Activated naive CD4-positive, alpha-beta T cell treated with anti-CD3 and anti-CD28 coated beads, Interleukin-2, amount 50 U/mL, for 72 hours (primary cell): ENCODE measurements around the gene PLCB1. TPM values are rescaled to one million over a fixed set of nuclear protein-coding genes. Genes with fewer than 3 reads are reported as not detected.
A peak's percentile ranks its signal among the peaks of the same experiment; 100 is the strongest.
"Not testable (repeated sequence)": the region's sequence is repeated elsewhere in the genome, so short reads cannot be mapped to it uniquely, and the experiment has no call there.

Experiments used
- ATAC-seq, 2 donors: fragments of 150-1000 bp; cut with Tn5 transposase; 2 replicates each; pipeline ENCODE4 v1.10.0; 2021; ENCODE audit warnings: mild to moderate bottlenecking in 2 of 2, moderate library complexity in 2 of 2
- DNase-seq, 2 donors: peaks; one replicate each; pipeline ENCODE4 v3.0.0; 2021 to 2022; ENCODE audit warnings: low spot score in 2 of 2
- H3K27ac Mint-ChIP-seq, 2 donors: one replicate each; pipeline ENCODE4 v1.8.0; 2022; ENCODE audit warnings: mild to moderate bottlenecking in 2 of 2, mixed read lengths in 2 of 2
- H3K36me3 Mint-ChIP-seq, 2 donors: one replicate each; pipeline ENCODE4 v1.8.0; 2022; ENCODE audit warnings: mixed read lengths in 2 of 2
- H3K9me3 Mint-ChIP-seq, 2 donors: one replicate each; pipeline ENCODE4 v1.8.0; 2022; ENCODE audit warnings: mixed read lengths in 2 of 2
- total RNA-seq, 2 donors: library from RNA; stranded (reverse); gene quantifications; one replicate each; pipeline ENCODE4 v1.2.3, GENCODE V29; 2022

Gene PLCB1
- total RNA-seq, 2 donors from 2014 or later = 0.56 to 2.1 TPM

DNA sequence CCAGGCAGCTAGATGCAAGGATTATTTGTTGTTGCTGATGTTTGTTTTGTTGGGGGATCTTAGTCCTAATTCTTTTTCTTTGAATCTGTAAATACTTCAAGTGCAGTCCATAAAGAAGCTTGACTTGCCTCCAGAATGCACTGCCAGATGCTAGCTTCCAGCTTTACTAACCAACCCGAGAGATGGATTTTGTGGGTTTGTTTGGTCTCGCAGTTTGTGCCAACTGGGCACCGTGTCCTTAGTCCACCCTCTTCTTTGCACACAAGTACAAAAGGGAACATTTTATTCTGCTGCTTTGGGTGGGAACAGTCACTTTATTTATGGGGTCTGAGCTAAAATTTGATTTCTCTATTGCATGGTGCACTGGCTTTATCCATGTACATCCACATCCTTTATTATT is 212.0 kb downstream of the PLCB1 start:
- no peak for DNase-seq
- Mint-ChIP-seq H3K36me3 (no peaks in the 10 kb centered on the region), H3K9me3 (no peaks in the 10 kb centered on the region), H3K27ac (no peak overlapping the region)
- no peak for ATAC-seq

DNA sequence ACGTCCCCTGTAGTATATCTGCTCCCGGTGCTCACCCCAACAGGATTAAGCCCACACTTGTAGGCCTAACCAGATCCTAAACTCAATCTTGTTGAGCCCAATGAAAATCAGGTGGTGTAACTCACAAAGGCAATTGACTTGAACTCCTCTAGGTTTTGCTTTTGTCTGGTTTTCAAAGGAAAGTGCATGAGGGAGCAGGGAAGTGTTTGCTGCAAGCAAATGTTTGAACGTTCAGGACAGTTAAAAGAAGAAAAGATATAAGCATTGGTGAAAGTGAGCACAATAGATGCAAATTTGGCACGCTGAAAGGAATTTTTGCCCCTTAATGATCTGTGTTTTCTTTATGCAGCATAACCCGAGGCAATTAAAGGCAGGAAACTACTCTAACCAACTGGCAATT is 212.6 kb downstream of the PLCB1 start:
- no peak overlapping the region for H3K27ac Mint-ChIP-seq
- ATAC-seq = no peak
- no peak for DNase-seq
- H3K36me3 Mint-ChIP-seq = no peaks in the 10 kb centered on the region
- no peaks in the 10 kb centered on the region for H3K9me3 Mint-ChIP-seq

DNA sequence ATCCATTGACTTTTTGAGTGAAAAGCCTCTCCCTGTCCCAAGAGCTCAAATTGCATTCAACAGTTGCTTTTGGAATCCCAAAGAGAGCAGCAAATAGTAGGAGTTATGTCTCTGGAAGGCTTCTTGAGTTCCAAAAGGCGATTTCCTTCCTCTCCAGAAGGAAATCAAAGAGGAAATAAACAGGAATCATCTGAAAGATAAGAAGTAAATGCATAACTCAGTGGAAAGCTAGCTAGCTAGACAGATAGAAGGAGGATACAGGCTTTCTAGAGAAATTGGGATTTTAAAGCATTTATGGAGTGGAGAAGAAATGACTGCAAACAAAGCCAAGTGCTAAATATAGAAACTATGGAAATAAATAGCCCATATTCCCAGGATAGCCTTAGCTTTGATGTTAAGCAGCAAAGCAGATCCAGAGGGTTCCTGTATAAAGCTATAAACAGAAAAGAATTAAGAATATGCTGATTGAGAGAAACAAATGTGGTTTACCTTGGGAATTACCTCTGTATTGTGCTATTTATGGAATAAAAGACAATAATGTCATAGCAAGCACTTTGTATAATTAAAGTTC is 214.7 kb downstream of the PLCB1 start:
- no peaks in the 10 kb centered on the region for H3K9me3 Mint-ChIP-seq
- H3K36me3 Mint-ChIP-seq = no peaks in the 10 kb centered on the region
- DNase-seq (no peak), ATAC-seq (no peak)
- H3K27ac Mint-ChIP-seq = no peak overlapping the region

DNA sequence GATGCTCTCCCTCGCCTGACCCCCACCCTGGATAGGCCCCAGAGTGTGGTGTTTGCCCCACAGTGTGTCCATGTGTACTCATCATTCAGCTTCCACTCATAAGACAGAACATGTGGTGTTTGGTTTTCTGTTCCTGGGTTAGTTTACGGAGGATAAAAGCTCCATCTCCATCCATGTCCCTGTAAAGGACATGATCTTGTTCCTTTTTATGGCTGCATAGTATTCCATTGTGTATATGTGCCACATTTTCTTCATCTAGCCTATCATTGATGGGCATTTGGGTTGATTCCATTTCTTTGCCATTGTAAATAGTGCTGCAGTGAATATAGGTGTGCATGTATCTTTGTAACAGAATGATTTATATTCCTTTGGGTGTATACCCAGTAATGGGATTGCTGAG is 218.2 kb downstream of the PLCB1 start:
- not testable (repeated sequence) for ATAC-seq, DNase-seq, H3K9me3 Mint-ChIP-seq, H3K27ac Mint-ChIP-seq, H3K36me3 Mint-ChIP-seq

DNA sequence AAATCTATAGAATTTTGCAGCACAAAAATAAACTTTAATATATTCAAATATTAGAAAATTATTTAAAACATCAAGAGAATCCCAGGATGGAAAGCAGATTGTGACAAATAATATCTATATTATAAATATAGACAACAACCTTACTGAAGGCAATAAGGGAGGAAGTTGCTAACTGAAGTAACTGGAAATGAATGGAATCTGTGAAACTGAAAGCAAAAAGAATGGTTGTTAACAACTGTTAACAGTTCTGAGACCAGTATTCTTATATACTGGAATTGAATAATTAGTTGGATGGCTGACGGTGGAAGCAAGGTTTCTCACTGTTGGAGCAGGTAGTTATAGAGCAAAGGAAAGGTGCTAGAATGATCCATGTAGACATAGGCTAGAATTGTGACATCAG is 220.4 kb downstream of the PLCB1 start:
- DNase-seq (no peak), ATAC-seq (no peak)
- Mint-ChIP-seq H3K27ac (no peak overlapping the region), H3K36me3 (no peaks in the 10 kb centered on the region), H3K9me3 (no peaks in the 10 kb centered on the region)

DNA sequence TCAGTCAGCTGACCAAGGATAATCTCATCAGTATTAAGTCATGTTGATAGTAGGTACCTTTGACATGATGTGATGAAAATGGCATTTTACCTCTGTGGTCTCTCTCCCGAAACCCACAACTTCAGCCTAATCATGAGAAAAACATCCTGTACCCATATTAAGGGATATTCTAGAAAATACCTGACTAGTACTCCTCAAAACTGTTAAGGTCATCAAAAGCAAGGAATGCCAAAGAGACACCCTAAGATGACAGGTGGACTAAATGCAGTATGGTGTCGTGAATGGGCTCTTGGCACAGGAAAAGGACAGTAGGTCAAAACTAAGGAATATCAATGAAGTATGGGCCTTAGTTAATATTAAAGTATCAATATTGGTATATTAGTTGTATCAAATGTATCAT is 221.4 kb downstream of the PLCB1 start:
- Mint-ChIP-seq H3K27ac (no peak overlapping the region), H3K36me3 (no peaks in the 10 kb centered on the region), H3K9me3 (no peaks in the 10 kb centered on the region)
- DNase-seq = no peak
- ATAC-seq = no peak

DNA sequence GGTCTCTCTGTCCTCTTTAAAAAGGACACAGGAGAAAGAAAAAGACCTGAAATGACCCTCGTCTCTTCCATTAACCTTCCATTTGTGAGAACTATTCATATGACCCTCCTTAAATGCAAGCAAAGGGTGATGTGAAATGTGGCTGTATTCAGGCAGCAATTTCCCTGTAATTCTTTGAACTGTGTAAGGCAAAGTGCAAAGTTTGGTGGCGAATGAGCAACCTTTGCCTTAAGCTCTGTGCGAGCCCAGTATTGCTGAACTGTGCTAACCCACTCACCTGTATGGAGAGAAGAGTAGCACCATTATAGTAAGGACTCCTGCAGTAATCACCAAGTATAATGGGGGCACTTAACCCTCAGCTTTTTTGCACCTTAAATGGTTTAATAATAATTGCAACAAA is 223.4 kb downstream of the PLCB1 start:
- ATAC-seq (no peak), DNase-seq (no peak)
- Mint-ChIP-seq H3K27ac (no peak overlapping the region), H3K9me3 (no peaks in the 10 kb centered on the region), H3K36me3 (no peaks in the 10 kb centered on the region)

DNA sequence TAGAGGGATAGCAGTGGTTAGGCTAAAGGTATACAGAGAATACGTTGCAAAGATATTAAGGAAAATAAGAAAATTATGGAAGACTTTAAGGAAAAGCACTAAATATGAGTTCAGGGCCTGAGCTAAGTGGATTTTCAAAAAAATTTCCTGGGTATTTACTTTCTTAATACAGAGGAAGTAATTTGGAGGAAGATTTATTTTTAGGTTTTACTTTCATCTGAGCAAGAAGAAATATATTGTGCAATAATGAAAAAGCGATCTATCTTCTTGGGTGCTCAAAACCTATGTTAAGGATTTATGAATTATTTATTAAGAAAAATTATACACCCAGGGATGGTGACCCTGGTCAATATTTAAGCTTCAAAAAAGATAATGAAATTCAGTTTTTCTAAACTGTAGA is 224.7 kb downstream of the PLCB1 start:
- no peak for DNase-seq
- ATAC-seq = no peak
- H3K27ac Mint-ChIP-seq = no peak overlapping the region
- H3K36me3 Mint-ChIP-seq = no peaks in the 10 kb centered on the region
- no peaks in the 10 kb centered on the region for H3K9me3 Mint-ChIP-seq

DNA sequence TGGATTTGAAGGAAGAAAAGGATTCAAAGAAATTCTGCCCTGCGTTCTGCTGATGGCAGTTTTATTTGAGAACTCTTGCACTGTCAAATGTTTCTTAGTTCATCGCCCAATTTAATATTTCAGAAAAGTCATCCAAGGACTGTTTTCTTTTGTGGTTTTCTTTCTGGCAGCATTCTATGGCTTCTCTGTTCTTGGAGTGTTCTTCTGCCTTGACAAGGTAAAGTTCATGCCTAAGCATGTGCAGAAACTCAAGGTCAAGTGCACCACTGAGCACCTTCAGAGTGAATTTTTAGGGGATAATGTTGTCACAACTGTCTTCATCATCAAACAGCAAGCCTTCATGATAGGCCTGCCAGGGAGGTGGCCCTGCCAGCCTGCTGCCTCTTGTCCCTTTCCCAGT is 225.6 kb downstream of the PLCB1 start:
- no peak for ATAC-seq
- H3K36me3 Mint-ChIP-seq = no peaks in the 10 kb centered on the region

DNA sequence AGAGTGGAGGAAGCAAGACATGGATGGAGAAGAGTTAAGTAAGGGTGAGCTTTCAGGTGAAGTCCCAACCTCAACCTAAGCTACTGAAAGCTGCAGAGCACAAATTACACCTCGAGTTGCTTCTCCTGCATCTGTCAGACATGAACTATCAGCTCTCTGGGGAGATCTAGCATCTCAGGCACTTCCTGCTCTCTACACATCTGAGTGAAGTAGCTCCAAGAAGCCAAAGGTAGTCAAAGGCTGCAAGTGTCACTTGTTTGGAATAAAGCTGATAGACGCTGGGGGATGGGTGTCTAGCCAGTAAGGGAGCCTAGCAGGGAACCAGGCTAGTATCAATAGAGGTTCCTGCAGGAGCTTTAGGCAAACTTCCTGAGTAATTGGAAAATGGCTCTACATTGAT is 228.0 kb downstream of the PLCB1 start:
- H3K9me3 Mint-ChIP-seq = no peaks in the 10 kb centered on the region
- no peaks in the 10 kb centered on the region for H3K36me3 Mint-ChIP-seq
- DNase-seq (no peak), ATAC-seq (no peak)
- no peak overlapping the region for H3K27ac Mint-ChIP-seq

More for the DNA sequence above, 225.6 kb downstream of the PLCB1 start:
- H3K27ac Mint-ChIP-seq = no peak overlapping the region
- no peaks in the 10 kb centered on the region for H3K9me3 Mint-ChIP-seq
- DNase-seq = no peak

DNA sequence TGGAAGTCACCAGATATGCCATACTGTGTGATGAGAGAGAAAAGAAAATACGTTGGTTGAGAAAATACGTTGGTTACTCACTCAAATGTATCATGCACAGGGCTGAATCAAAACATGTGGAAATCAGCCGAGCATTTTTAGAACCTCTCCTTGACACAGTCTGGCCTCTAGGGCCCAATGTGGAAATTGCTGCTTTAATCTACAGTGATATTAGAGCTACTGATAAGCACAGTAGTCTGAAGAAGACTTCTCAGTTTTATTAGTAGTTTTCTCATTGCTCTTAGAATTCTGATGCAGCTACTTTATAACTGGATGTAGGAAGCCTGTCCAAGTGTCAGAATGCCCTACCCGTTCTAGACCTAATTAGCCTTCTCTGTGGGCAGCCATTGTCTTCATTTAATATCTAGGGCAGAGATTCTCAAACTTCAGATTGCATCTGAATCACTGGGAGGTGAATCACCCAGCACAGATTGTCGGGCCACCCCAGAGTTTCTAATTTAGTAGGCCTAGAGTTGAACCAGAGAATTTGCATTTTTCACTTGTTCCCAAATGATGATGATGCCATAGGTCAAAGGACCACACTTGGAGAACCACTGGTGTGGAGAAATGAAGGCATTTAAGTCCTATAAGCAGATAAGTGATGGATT is 229.1 kb downstream of the PLCB1 start:
- ATAC-seq (peak; percentile 82 to 93), DNase-seq (no peak)
- Mint-ChIP-seq H3K9me3 (no peaks in the 10 kb centered on the region), H3K36me3 (no peaks in the 10 kb centered on the region), H3K27ac (no peak overlapping the region)

DNA sequence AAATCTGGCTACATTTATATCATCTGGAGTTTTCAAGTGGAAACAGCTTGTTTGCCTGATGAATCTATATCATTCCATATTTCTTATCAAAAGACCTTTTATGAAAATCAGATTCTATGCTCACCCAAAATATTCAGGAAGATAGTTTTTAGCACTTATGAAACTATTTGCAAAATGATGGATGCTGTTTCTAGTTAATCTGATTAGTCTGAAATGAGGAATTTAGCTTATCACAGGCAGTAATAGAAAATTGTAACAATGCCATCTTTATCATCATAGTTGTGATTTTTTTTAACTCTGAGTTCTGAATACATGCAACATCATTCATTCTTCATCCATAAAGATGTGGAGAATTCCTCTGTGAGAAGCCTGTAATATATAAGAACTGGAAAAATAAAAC is 229.7 kb downstream of the PLCB1 start:
- DNase-seq = no peak
- ATAC-seq = no peak
- no peak overlapping the region for H3K27ac Mint-ChIP-seq
- H3K9me3 Mint-ChIP-seq = no peaks in the 10 kb centered on the region
- no peaks in the 10 kb centered on the region for H3K36me3 Mint-ChIP-seq

DNA sequence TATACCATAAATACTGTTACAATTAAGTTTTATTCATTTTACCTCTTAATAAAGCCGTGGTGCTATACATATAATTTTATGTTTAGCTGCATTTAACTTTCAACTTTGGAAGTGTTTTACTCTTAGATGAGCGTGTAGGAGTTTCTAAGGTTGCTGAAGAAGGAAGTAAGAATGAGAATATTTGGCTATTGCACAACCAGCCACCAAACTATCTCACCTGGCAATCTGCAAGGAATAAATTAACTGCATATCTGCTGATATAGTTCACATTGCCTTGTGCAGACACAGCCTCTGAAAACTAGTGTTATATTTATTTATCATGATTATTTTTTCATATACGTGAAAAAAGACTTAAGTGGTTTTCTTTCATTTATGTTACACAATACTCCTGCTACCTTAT is 230.4 kb downstream of the PLCB1 start:
- H3K36me3 Mint-ChIP-seq = no peaks in the 10 kb centered on the region
- DNase-seq (no peak), ATAC-seq (no peak)
- no peak overlapping the region for H3K27ac Mint-ChIP-seq
- H3K9me3 Mint-ChIP-seq = no peaks in the 10 kb centered on the region

DNA sequence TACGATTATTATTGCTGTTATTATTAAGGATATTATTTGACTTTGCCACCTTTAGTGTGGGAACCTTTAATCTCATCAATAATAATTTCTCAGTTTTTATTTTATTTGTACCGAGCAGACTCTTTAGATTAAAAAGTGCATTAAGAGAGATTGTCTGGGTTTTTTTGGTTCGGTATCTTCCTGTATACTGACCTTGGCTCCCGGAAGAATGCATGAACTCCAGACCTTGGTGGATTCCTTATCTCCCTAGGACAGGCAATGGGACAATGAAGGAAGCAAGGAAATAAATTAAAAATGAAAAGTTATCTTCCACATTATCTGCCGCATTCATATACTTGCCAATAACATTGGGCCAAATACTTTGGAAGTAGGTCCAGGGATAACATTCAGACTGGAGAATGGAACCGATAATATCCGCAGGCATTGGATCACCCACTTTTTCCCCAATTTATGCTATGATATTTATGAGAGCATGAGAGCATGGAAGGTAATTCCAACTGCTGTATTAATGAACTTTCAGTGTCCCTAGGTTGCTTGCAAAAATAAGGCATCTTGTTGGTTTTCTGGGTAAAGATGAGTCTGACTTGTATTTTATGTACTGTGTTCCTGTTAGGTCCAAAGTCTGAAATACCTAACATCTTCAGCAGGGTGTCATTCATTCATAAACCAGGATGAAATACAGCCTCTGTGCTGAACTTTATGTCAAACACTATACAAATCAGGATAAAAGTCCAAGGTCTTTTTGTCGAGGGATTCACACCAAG is 232.1 kb downstream of the PLCB1 start:
- no peak for DNase-seq
- ATAC-seq = no peak
- Mint-ChIP-seq H3K27ac (no peak overlapping the region), H3K36me3 (no peaks in the 10 kb centered on the region), H3K9me3 (no peaks in the 10 kb centered on the region)

DNA sequence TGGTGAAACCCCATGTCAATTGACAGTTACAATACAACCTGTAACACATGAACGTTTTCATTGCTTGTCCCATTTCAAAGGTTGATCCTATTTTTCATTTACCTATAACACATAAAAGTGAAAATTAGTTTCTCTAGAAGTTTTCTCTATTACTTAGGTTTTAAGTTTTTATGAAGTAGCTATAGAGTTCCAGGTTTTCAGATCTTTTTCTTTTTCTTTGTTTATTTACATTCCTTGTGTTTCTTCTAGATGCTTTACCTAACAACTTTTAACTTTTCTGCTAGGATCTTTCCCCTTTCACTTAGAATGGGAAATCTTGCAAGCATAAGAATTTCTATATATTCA is 232.6 kb downstream of the PLCB1 start:
- Mint-ChIP-seq H3K27ac (no peak overlapping the region), H3K36me3 (no peaks in the 10 kb centered on the region), H3K9me3 (no peaks in the 10 kb centered on the region)
- DNase-seq (no peak), ATAC-seq (no peak)

DNA sequence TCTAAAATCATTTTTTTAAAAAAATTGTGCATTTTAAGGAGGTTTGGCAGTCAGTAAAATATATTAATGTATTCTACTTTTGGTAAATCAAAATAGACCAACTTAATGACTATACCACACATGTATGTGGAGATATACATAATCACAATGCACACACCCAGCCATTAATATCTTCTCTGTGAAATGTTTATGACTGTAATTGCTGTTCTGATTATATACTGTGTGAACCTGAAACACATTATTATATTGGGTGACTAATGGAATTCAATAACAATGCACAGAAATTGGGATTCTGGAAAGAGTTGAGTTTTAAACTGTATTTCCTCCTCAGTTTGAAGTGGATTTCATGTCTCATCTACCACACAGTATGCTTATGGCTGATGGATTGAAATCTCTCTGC is 233.6 kb downstream of the PLCB1 start:
- Mint-ChIP-seq H3K27ac (no peak overlapping the region), H3K36me3 (no peaks in the 10 kb centered on the region), H3K9me3 (no peaks in the 10 kb centered on the region)
- no peak for ATAC-seq
- DNase-seq = no peak

DNA sequence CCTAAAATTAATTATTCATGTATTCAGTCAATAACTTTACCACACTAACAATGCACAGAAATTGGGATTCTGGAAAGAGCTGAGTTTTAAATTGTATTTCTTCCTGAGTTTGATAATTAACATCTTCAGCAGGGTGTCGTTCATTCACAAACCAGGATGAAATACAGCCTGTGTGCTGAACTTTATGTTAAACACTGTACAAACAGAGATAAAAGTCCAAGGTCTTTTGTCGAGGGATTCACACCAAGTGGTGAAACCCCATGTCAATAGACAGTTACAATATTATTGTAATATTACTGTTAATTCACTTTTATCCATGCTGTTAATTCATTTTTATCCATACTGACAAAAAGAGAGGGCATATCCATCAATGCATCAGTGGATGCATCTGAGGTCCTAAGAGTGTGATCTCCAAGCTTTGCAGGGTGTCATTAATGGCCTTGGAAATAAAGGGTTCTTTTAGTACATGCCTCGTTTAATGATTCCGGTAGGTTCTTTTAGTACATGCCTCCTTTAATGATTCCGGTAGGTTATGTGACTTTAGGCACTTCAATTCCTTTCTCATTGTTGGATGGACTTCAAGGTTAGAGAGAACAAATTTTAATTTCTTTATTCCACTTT is 234.3 kb downstream of the PLCB1 start:
- no peaks in the 10 kb centered on the region for H3K9me3 Mint-ChIP-seq
- DNase-seq (no peak), ATAC-seq (no peak)
- H3K36me3 Mint-ChIP-seq = no peaks in the 10 kb centered on the region
- H3K27ac Mint-ChIP-seq = no peak overlapping the region

DNA sequence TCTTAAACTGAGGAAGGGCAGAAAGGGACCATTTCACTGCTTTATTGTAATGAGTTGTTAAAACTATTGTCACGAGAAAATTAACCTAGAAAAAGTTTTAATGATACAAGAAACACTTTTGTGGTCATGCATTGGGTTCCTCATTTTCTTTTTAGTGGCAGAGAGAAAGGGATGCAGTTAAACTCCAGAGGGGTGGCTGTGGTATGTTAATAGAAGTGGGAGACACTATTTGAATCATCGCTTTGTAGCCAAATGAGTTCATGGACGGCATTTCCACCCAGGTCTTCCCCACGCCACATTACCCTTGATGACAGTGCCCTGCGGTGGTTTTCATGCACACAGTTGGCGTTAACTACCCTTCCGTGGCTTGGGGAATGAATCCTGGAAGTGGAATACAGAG is 235.6 kb downstream of the PLCB1 start:
- Mint-ChIP-seq H3K9me3 (no peaks in the 10 kb centered on the region), H3K27ac (no peak overlapping the region), H3K36me3 (no peaks in the 10 kb centered on the region)
- no peak for ATAC-seq
- no peak for DNase-seq
